HepG2 (cell line): ENCODE data around the gene MUC13. TPM values are rescaled to one million over a fixed set of nuclear protein-coding genes. Genes with fewer than 3 reads are reported as not detected.
A peak's percentile ranks its signal among the peaks of the same experiment; 100 is the strongest.

Experiments
- ATAC-seq: fragments of 200-7000 bp; cut with Tn5 transposase; 3 replicates; pipeline ENCODE4 v1.9.1; 2020; ENCODE audit warnings: mild to moderate bottlenecking, moderate library complexity
- BruUV-seq: library from RNA; stranded (reverse); fragments of 400-500 nt; replicated peaks from 2 replicates; lab custom pipeline; 2021; lab: Mats Ljungman, UMichigan
- CTCF ChIA-PET: fragments of 300-600 bp; formaldehyde crosslinking; extraction: SDS; loops from one replicate; lab custom pipeline; 2021; ENCODE audit warnings: low total read pairs, inconsistent platforms, low intra/inter-chr PET ratio; lab: Yijun Ruan, JAX
- POLR2A ChIA-PET: fragments of 350-600 bp; sonication (Branson Sonifier 250); formaldehyde crosslinking; loops from one replicate; lab custom pipeline; 2020; ENCODE audit warnings: antibody characterized with exemption, inconsistent platforms; lab: Yijun Ruan, JAX
- DNase-seq: peaks from one replicate; pipeline ENCODE4 v3.0.0-alpha.2; 2015; ENCODE audit warnings: low spot score
- FAIRE-seq: peaks from 3 replicates; lab custom pipeline; 2011; peaks lifted over from hg19 to GRCh38; lab: Jason Lieb, UNC
- H2AFZ ChIP-seq: one replicate; pipeline ENCODE4 v1.6.1; 2011; ENCODE audit warnings: low read length, inconsistent platforms
- H3K27ac ChIP-seq: fragments of 300-600 bp; 3 replicates; pipeline ENCODE4 v1.8.0; 2011; ENCODE audit warnings: mixed run types, mild to moderate bottlenecking, mixed read lengths, low read length, inconsistent platforms; ENCODE audit not compliant: insufficient read depth; ENCODE audit errors: extremely low read length
- H3K27me3 ChIP-seq, 2 experiments: fragments of 200-600 bp in 1 of 2; 2 replicates in 1 of 2; 3 replicates in 1 of 2; pipeline versions ENCODE4 v1.6.0 to v1.8.0; 2011; ENCODE audit warnings: low read length in 2 of 2, mild to moderate bottlenecking in 2 of 2, moderate library complexity in 2 of 2, inconsistent platforms in 1 of 2; ENCODE audit not compliant: insufficient read depth in 2 of 2, control insufficient read depth in 1 of 2
- H3K36me3 ChIP-seq, 2 experiments: fragments of 200-600 bp in 1 of 2; replicated peaks in 1 of 2; 2 replicates in 1 of 2; 3 replicates in 1 of 2; pipeline versions ENCODE4 v1.5.1 to v1.8.0; 2011; ENCODE audit warnings: low read length in 2 of 2, inconsistent platforms in 1 of 2; ENCODE audit not compliant: insufficient read depth in 2 of 2, control insufficient read depth in 1 of 2
- H3K4me1 ChIP-seq: 2 replicates; pipeline ENCODE4 v1.5.1; 2012; ENCODE audit warnings: low read length, inconsistent platforms; ENCODE audit not compliant: insufficient read depth
- H3K4me2 ChIP-seq: 2 replicates; pipeline ENCODE4 v1.6.0; 2011; ENCODE audit warnings: low read depth, low read length, inconsistent platforms
- H3K4me3 ChIP-seq, 3 experiments: fragments of 200-600 bp in 1 of 3; sonication (generic), shearing (Covaris generic) in 1 of 3; replicated peaks in 1 of 3; 2 replicates each; pipeline ENCODE4 v1.5.1; 2011 to 2016; ENCODE audit warnings: low read length in 3 of 3, inconsistent platforms in 2 of 3, low read depth in 2 of 3, mild to moderate bottlenecking in 2 of 3, control low read depth in 1 of 3, mixed read lengths in 1 of 3; ENCODE audit not compliant: insufficient read depth in 1 of 3
- H3K79me2 ChIP-seq: one replicate; pipeline ENCODE4 v1.6.1; 2011; ENCODE audit warnings: low read length, inconsistent platforms; ENCODE audit not compliant: insufficient read depth
- H3K9ac ChIP-seq: 2 replicates; pipeline ENCODE4 v1.6.0; 2011; ENCODE audit warnings: mild to moderate bottlenecking, low read depth, low read length, inconsistent platforms; ENCODE audit not compliant: insufficient read depth
- H3K9me3 ChIP-seq: 2 replicates; pipeline ENCODE4 v1.5.1; 2012; ENCODE audit warnings: mild to moderate bottlenecking, low read length
- H4K20me1 ChIP-seq: 2 replicates; pipeline ENCODE4 v1.6.0; 2011; ENCODE audit warnings: inconsistent platforms, mild to moderate bottlenecking, low read length, moderate library complexity; ENCODE audit not compliant: insufficient read depth
- CEBPB ChIP-seq: IDR thresholded peaks from 2 replicates; pipeline ENCODE4 v1.6.1; 2011; ENCODE audit warnings: low read depth, low read length, improper control_type of control experiment, borderline replicate concordance
- HNF4A ChIP-seq: sonication (generic); formaldehyde crosslinking; IDR thresholded peaks from 2 replicates; pipeline ENCODE4 v1.4.0; 2020; ENCODE audit warnings: missing genetic modification reagents
- NCOR1 ChIP-seq: fragments of 200-600 bp; sonication (generic); IDR thresholded peaks from 2 replicates; pipeline ENCODE4 v1.7.0; 2017; ENCODE audit warnings: antibody characterized with exemption, low read length, borderline replicate concordance
- ZNF275 ChIP-seq: sonication (generic); formaldehyde crosslinking; IDR thresholded peaks from 2 replicates; pipeline ENCODE4 v1.8.0; 2022; ENCODE audit warnings: missing genetic modification reagents, mild to moderate bottlenecking, inconsistent platforms, borderline replicate concordance
- ZNF317 ChIP-seq: sonication (generic); formaldehyde crosslinking; IDR thresholded peaks from 2 replicates; pipeline ENCODE4 v1.5.0; 2020; ENCODE audit warnings: mild to moderate bottlenecking, missing genetic modification reagents
- WGBS: methylation state at CpG from one replicate; pipeline ENCODE4 v1.1.6; 2017; ENCODE audit warnings: low lambda C conversion rate; 5-methylcytosine and 5-hydroxymethylcytosine counted together
- in situ Hi-C: cut with HindIII; loops from 2 replicates; pipeline ENCODE4 v1.10.0; 2017; ENCODE audit warnings: low pct_unique_long_range_greater_than_20kb; ENCODE audit not compliant: extremely low pct_ligation_motif_present
- intact Hi-C: fragments of 100-400 bp; cut with micrococcal nuclease; formaldehyde crosslinking; loops from one replicate; pipeline ENCODE4 v1.10.0; 2022; ENCODE audit not compliant: unreplicated experiment
- polyA plus RNA-seq, 8 experiments: library from polyadenylated mRNA; depleted of rRNA in 3 of 8; stranded (reverse) in 7 of 8; unstranded in 1 of 8; fragments of >200 nt; fragmentation: Illumina TruSeq in 4 of 8; extraction: Trizol in 4 of 8; gene quantifications; 2 replicates each; pipeline versions ENCODE4 v1.2.1 to v1.2.3, GENCODE V29; 2011 to 2016; ENCODE audit warnings: low read depth in 4 of 8, missing spikeins in 1 of 8, mixed read lengths in 1 of 8; ENCODE audit not compliant: insufficient read depth in 1 of 8
- total RNA-seq, 5 experiments: library from RNA; depleted of rRNA; stranded (reverse); fragments of >200 nt; fragmentation: Illumina TruSeq; extraction: Trizol; gene quantifications; 2 replicates each; pipeline ENCODE4 v1.2.3, GENCODE V29; 2016; ENCODE audit warnings: low read depth in 1 of 5

MUC13 gene
- total and polyA plus RNA-seq, 2 of the 13 experiments (the other 11 are each of a cell fraction or from before 2014, with no cell fraction given) = 0.04 to 1.2 TPM

GRCh38 chr3:124952282-124952855, 17.8 kb upstream of the MUC13 start:
- H3K79me2 ChIP-seq = no peaks in the 10 kb centered on the region
- no peak overlapping the region for H3K27ac ChIP-seq
- FAIRE-seq = no peak
- no peak; the same call in 2 of the 3 replicates for ATAC-seq
- TF ChIP-seq ZNF275 (CRISPR knock-in tag) = no peak
- TF ChIP-seq HNF4A (CRISPR knock-in tag) = 0 out of 2 replicates have a peak, but pooled peaks have one; percentile 11
- TF ChIP-seq CEBPB = peak; percentile 15; the same call in 1 of the 2 replicates
- 0 out of 2 replicates have a peak, but pooled peaks have one; percentile 48 for TF ChIP-seq ZNF317 (CRISPR knock-in tag)
- TF ChIP-seq NCOR1 = 0 out of 2 replicates have a peak, but pooled peaks have one; percentile 32
- H2AFZ ChIP-seq = no peak overlapping the region
- peaks cover 15% of the 10 kb centered on the region for H3K4me1 ChIP-seq
- peak overlapping the region; percentile 46 for H3K4me2 ChIP-seq
- intact Hi-C loops (no loop called here), in situ Hi-C loops (no loop called here)
- no peaks in the 10 kb centered on the region for H3K9me3 ChIP-seq
- CTCF ChIA-PET = no interaction called here
- no peak overlapping the region for H3K4me3 ChIP-seq
- POLR2A ChIA-PET = no interaction called here
- H3K27me3 ChIP-seq = no peaks in the 10 kb centered on the region
- no peaks in the 10 kb centered on the region for H4K20me1 ChIP-seq
- H3K36me3 ChIP-seq = no peaks in the 10 kb centered on the region
- no TSS peak for BruUV-seq
- H3K9ac ChIP-seq = no peak overlapping the region
- DNase-seq = peak; percentile 30
- WGBS = 3% methylated on average over 5 of the region's 5 CpGs
